Activated CD4-positive, CD25-positive, alpha-beta regulatory T cell treated with anti-CD3 and anti-CD28 coated beads, Interleukin-2, amount 50 U/mL, for 16 hours (primary cell): ENCODE results near the gene CDHR5.

Experiments used
- DNase-seq: peaks from one replicate; pipeline ENCODE4 v3.0.0-alpha.2; 2020; ENCODE audit warnings: low read depth, low spot score

The CDHR5 gene

DNA sequence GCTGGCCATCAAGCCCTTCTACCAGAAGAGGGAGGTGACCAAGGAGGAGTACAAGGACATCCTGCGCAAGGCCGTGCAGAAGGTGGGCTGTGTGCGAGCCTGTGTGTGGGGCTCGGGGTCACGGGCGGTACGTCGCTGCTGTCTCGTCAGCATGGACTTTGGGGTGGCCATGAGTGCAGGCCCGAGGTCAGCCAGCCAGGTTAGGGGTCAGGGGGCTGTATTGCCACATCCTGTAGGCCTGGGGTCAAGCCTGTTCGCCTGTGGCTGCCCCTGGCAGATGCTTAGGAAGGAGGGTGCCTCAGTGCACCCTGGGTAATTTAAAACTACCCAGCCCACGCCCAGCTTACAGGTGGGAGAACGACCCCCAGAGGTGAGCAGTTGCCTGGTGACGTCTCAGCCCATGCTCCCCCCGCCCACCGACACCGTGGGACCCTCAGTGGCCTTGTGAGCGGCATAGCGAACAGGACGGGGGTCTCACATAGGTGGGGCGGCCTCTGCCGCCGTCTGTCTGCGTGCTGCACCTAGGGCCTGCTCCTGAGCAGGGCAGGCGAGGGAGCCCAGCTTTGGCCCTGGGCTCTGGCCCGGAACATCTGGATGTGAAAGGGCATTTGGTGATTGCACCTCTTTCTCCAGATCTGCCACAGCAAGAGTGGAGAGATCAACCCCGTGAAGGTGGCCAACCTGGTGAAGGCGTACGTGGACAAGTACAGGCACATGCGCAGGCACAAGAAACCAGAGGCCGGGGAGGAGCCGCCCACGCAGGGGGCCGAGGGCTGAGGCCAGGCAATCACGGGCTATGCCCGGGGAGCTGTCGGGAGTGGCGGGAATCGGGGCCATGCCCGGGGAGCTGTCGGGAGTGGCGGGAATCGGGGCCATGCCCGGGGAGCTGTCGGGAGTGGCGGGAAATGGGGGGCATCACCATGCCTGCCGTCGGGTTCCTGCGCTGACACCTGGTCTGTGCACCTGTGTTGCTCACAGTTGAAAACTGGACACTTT, 13.5 kb downstream of the CDHR5 start:
- no peak for DNase-seq

DNA sequence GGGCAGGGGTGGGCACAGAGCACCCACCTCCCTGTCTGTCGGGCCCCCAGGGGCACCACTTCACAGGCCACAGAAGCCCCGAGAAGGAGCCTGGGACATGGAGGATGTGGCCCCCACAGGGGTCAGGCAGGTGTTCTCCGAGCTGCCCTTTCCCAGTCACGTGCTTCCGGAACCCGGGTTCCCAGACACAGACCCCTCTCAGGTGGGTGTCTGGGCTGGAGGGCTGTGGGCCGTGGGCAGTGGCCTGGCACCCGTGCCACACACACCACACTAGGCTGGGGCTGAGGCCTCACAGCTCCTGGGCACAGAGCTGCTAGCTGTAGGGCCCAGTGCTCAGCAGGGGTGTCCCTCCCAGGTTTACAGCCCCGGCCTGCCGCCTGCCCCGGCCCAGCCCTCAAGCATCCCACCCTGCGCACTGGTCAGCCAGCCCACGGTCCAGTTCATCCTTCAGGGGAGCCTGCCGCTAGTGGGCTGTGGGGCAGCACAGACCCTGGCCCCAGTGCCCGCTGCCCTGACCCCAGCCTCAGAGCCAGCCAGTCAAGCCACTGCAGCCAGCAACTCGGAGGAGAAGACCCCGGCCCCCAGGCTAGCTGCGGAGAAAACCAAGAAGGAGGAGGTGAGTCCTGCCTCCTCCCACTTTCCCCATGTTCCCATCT, 14.5 kb downstream of the CDHR5 start:
- DNase-seq, result no peak

DNA sequence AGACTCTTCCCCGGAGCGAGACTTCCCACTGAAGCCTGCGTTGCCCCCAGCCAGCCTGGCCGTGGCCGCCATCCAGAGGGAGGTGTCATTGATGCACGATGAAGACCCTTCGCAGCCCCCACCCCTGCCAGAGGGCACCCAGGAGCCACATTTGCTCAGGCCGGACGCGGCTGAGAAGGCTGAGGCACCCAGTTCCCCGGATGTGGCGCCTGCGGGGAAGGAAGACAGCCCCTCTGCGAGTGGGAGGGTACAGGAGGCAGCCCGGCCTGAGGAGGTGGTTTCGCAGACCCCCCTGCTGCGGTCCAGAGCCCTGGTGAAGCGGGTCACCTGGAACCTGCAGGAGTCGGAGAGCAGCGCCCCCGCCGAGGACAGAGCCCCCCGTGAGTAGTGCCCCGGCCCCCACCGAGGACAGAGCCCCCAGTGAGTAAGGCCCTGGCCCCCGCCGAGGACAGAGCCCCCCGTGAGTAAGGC, 15.4 kb downstream of the CDHR5 start:
- no peak for DNase-seq

DNA sequence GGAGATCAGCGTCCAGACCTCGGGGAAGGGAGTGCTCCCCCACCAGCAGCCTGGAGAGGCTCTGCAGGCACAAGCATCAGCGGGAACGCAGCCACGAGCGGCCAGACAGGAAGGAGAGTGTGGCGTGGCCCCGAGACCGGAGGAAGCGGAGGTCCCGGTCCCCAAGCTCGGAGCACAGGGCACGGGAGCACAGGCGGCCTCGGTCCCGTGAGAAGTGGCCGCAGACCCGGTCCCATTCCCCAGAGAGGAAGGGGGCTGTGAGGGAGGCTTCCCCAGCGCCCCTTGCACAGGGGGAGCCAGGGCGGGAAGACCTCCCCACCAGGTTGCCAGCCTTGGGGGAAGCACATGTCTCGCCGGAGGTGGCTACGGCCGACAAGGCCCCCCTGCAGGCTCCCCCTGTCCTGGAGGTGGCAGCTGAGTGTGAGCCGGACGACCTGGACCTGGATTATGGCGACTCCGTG, 15.9 kb downstream of the CDHR5 start:
- DNase-seq, result no peak

DNA sequence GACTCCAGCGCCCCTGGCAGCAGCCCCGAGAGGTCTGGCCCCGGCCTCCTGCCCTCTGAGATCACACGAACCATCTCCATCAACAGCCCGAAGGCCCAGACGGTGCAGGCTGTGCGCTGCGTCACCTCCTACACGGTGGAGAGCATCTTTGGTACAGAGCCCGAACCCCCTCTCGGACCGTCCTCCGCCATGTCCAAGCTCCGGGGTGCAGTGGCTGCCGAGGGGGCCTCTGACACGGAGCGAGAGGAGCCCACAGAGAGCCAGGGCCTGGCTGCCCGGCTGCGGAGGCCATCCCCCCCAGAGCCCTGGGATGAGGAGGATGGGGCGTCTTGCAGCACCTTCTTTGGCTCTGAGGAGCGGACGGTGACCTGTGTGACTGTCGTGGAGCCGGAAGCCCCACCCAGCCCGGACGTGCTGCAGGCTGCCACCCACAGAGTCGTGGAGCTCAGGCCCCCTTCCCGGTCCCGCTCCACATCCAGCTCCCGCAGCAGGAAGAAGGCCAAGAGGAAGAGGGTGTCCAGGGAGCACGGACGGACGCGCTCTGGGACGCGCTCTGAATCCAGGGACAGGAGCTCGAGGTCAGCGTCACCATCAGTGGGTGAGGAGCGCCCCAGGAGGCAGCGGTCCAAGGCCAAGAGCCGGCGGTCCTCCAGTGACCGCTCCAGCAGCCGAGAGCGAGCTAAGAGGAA, 16.6 kb downstream of the CDHR5 start:
- no peak for DNase-seq

DNA sequence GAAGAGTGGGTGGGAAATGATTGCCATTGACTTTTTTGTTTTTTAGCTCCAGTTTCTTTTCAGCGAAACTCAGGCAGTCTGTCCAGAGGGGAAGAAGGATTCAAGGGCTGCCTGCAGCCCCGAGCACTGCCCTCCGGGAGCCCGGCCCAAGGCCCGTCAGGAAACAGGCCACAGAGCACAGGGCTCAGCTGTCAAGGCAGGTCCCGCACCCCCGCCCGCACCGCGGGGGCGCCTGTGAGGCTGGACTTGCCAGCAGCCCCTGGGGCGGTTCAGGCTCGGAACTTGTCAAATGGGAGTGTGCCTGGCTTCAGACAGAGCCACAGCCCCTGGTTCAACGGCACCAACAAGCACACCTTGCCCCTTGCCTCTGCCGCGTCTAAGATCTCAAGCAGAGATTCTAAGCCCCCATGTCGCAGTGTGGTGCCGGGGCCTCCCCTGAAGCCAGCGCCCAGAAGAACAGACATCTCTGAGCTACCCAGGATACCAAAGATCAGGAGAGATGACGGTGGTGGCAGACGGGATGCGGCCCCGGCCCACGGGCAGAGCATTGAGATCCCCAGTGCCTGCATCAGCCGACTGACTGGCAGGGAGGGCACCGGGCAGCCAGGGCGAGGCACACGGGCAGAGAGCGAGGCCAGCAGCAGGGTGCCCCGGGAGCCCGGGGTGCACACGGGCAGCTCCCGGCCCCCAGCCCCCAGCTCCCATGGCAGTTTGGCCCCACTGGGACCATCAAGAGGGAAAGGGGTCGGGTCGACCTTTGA, 17.6 kb downstream of the CDHR5 start:
- DNase-seq, result no peak

DNA sequence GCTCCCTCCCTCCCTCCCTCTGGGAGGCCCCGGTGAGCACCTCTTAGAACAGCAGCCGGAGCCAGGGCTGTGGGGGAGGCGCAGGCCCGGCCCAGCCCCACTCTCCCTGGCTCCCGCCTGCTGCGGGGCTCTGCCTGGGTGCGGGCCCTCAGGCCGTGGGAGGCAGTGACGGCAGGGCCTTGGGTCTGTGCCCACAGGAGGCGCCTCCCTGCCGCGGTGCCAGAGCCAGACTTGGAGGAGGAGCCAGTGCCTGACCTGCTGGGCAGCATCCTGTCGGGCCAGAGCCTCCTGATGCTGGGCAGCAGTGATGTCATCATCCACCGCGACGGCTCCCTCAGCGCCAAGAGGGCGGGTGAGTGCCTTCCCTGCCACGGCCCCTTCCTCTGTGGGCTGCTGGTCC, 18.5 kb downstream of the CDHR5 start:
- no peak for DNase-seq

DNA sequence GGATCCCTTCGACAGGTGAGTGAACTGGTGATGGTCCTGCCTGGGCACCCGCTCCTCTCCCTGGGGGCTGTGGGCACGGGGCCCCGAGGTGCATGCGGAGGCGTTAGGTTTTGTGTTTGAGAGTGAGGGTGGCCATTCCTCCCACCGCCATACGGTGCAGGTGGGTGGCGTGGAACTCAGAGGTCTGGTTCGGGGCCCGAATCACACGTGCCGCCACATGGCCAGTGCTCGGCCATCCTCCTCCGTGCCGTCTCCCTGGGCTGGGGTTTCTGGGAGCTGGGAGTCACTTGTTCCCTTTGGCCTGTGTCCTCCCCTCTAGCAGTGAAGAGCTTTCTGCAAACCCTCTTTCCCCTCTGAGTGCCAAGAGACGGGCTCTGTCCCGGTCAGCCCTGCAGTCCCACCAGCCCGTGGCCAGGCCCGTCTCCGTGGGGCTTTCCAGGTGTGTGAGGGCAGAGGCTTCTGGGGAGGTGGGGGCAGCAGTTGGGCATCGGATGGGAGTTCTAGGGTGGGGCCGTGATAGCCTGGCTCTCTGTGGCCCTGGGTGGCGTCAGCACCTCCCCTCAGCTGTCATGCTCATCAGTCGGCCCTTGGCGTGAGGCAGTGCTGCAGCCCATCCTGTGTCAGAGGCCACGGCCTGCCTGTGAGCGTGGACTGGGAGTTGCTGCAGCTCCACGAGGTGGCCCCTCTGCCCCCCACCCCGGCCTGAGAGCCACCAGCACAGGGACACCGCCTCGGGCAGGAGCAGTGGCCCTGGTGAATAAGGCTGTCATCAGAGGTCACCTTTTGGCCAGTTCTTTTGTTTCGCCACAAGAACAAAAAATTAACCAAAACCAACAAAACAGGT, 19.2 kb downstream of the CDHR5 start:
- no peak for DNase-seq

DNA sequence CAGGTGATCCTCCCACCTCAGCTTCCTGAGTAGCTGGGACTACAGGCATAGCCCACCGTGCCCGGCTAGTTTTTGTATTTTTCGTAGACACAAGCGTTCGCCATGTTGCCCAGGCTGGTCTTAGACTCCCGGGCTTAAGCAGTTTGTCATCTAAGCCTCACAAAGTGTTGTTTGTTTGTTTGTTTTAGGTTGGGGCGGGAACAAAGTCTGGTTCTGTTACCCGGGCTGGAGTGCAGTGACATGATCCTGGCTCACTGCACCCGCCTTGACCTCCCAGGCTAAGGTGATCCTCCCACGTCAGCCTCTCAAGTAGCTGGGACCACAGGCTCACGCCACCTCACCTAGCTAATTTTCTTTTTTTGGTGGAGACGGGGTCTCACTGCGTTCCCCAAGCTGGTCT, 21.6 kb downstream of the CDHR5 start:
- DNase-seq, result no peak

DNA sequence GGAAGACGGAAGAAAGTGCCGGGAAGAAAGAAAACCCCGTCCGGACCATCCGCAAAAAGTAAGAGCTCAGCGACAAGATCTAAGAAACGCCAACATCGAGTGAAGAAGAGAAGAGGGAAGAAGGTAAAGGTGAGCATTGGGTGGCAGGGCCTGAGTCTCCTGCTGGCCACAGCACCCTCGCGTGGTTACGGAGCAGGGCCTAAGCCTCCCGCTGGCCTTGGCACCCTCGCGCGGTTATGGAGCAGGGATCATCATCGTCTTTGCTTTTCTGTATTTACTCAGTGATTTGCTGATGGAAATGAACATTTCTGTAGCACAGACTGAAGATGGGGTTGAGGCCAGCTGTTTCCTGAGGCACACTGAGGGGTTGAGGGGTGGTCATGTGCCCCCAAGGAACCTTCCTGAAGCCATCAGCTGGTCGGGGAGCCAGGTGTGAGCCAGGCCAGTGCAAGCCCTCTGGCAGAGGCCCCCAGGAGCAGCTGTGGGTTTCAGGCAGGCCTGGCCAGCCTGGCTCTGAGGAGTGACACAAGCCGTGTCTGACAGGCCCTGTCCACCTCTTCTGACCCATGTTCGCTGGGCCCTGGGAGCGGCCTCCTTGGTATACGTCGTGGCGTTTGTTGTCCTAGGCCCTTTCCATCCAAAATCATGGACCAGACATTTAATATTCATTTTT, 23.0 kb downstream of the CDHR5 start:
- no peak for DNase-seq

DNA sequence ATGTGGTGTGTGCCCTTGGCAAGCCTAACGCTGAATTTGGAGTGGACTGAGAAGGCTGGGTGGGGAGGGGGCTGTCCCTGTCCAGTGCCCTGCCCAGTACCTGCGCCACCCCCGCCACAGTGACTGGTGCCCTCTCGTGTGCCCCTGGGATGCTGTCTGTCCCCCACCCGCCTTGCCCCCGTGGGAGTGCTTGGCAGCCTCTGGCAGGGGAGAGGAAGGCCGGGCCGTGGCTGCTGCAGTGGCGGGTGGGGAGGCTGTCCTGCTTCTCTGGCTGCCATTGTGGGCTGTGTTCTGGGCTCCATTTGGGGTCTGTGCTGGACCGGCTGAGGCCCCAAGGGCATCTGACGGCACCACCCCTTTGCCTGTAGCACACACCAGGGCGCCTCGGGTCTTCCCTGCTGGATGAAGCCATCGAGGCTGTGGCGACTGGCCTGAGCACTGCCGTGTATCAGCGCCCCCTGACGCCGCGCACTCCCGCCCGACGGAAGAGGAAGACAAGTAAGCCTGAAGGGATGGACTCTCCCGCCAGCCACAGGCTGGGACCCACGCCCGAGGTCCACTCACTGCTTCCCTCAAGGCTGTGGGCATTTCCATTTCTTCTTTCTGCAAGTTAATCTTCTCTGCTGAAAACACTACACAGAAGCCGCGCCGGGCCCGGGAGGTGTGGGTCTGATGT, 26.6 kb downstream of the CDHR5 start:
- DNase-seq, result no peak

DNA sequence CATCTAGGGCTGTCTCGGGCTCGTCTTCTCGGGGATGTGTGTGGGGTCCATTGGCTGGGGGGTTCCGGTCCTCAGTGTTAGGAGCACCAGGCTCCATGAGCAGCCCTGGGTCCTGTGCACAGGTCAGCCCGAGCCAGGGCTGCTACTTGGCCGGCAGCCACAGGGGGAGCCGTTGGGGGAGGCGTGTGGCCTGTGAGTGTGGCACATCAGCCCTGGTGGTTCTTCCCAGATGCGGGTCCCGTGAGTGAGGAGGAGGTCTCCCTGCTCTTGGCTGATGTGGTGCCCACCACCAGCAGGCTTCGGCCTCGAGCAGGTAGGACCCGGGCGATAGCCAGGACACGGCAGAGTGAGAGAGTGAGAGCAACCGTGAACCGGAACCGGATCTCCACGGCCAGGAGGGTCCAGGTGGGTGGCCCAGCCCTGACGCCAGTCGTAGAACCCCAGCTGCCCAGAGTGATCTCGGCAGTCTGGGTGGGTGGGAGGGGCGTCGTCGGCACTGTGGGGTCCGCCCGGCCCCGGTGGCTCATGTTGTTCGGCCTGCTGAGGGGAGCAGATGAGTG, 27.5 kb downstream of the CDHR5 start:
- DNase-seq, result no peak

DNA sequence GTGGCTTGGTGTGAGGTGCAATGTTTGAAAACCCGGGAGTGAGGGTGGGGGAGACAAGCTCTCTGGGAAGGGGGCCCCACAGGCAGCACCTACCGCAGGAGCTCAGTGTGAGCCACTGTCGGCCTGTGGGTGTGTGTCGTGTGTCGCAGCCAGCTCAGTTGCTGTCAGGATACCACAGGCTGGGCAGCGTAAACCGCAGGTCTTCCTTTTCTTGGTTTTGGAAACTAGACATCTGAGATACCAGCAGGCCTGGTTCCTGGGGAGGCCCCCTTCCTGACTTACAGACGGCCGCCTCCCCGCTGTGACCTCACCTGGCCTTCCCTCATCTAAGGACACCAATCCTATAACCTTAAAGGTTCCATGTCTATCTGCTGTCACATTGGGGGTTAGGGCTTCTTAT, 28.4 kb downstream of the CDHR5 start:
- no peak for DNase-seq

DNA sequence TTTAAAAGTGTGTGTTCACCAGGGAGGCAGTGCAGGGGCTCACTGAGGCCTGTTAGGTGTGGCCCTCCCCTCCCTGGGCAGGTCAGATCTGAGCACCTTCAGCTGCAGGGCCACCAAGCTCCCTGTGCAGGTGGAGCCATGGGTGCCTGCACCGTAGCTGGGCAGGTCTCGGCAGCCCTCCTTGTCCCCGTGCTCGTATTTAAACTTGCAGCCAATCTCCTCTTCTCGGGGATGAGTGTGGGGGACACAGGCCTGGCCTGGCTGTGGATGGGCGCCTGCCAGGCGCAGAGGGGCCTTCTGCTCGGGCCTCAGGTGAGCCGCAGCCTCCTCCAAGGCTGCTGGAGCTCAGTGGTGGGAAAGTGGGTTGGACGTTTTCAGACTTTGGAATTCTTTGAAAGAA, 29.4 kb downstream of the CDHR5 start:
- no peak for DNase-seq

DNA sequence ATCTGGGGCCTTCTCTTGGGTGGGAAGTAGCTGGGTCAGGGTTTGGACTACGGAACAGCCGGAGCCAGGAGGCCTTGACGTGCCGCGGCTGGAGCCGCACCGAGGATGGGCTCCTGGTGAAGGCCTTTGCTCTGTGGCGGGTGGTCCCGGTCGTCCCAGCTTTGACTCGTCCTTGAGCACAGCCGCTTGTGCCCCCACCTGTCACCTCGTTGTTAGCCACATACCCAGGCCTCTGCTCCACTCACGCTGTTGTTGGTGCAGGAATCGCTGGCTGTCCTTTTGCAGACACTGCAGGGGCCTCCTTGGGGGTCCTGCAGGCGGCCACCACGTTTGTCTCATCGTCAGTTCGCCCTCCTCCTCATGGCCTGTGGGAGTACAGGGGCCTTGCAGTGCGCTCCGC, 31.4 kb downstream of the CDHR5 start:
- no peak for DNase-seq

DNA sequence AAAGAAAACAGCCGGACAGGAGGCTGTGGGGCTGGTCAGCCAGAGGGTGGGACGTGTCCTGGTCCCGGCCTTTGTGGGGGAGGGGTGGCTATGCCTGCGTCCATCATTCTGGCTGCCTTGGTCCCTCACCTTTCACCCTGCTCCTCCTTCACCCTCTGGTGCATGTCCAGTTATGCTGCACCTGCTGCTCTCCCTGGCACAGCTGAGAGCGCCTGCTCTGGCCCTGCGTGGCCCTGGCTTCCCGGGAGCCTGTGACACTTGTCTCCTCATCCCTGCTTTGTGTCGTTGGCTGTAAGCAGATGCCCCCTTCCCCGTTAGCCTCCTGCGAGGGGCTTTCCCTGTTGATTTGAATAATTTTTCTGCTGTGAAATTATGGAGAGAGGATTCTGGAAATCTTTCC, 31.8 kb downstream of the CDHR5 start:
- no peak for DNase-seq

DNA sequence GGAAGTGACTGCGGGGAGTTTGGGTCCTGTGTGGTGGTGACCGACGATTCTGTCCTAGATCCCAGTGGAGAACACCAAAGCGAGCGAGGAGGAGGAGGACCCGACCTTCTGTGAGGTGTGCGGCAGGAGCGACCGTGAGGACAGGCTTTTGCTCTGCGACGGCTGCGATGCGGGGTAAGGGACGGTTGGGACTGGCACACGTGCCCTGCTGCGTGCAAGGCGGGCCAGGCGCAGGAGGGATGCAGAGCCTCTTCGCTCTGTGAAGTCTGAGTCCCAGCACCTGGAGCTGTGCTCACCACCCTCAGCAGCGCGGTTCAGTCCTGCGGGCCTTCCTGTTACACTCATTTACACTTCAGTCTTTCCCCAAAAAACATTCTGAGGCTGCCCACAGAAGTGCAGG, 32.3 kb downstream of the CDHR5 start:
- no peak for DNase-seq

DNA sequence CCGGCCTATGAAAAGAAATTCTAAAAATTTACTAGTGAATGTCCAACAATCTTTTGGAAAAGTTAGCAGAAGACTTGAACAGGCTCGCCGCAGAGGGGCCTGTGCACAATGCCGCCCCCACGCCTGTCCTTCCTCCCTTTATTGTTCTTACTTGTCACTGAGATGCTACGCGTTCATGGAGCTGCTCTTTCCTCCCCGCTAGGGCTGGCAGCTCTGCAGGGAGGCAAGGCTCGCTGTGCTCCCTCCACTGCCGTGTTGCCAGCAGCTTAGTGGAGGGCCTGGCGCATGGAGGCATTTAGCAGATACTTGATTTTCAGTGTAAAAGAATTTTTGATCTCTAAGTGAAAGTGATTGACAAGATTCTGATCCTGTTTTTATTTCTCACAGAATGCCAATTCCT, 33.8 kb downstream of the CDHR5 start:
- no peak for DNase-seq

DNA sequence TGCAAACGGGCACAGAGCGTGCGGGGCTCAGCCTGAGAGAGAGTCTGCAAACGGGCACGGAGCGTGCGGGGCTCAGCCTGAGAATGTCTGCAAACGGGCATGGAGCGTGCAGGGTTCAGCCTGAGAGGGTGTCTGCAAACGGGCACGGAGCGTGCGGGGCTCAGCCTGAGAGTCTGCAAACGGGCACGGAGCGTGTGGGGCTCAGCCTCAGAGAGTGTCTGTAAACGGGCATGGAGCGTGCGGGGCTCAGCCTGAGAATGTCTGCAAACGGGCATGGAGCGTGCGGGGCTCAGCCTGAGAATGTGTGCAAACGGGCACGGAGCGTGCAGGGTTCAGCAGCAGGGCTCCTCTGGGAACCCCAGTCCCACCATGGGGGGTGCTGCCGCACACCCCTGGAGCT, 35.0 kb downstream of the CDHR5 start:
- no peak for DNase-seq
